Measurements from ENCODE around the gene SIVA1. TPM values are rescaled to one million over a fixed set of nuclear protein-coding genes. Genes with fewer than 3 reads are reported as not detected.

Gene SIVA1
- total RNA-seq, 2 experiments from 2014 or later = 111 to 124 TPM

GRCh38 chr14:104735830-104736642, 16.9 kb upstream of the SIVA1 start:
- Mint-ChIP-seq H3K4me3 (no peak overlapping the region), H3K36me3 (ENCODE audit: low read depth) (no peaks in the 10 kb centered on the region), H3K27ac (no peak overlapping the region), H3K9me3 (no peaks in the 10 kb centered on the region), H3K27me3 (no peaks in the 10 kb centered on the region), H3K4me1 (ENCODE audit: low read depth) (no peaks in the 10 kb centered on the region)
- no peaks in the 10 kb centered on the region for H3K4me1 ChIP-seq (ENCODE audit: insufficient read depth, low read length)
- intact Hi-C loops (cut with DNase I, micrococcal nuclease) = no loop called here
- no peak overlapping the region for H3K4me3 ChIP-seq (ENCODE audit: low read length)
- no peak overlapping the region for H3K27ac ChIP-seq (ENCODE audit: low read depth in 1 of 2, low read length in 2 of 2)
- H3K9me3 ChIP-seq (ENCODE audit: control insufficient read depth in 1 of 2, insufficient read depth in 1 of 2, low read length in 2 of 2) = no peaks in the 10 kb centered on the region
- TF ChIP-seq CTCF (IDR thresholded peaks at IDR 0.05) = no peak
- no peaks in the 10 kb centered on the region for H3K27me3 ChIP-seq (ENCODE audit: control insufficient read depth in 1 of 2, insufficient read depth in 2 of 2, low read length in 2 of 2)
- DNase-seq (no peak), ATAC-seq (ENCODE audit: poor library complexity) (no peak)
- no peaks in the 10 kb centered on the region for H3K36me3 ChIP-seq (ENCODE audit: insufficient read depth, low read length)
- POLR2A ChIA-PET = no interaction called here
- CTCF ChIA-PET = no interaction called here

GRCh38 chr14:104738375-104739019, 14.4 kb upstream of the SIVA1 start:
- no peak overlapping the region for H3K4me3 Mint-ChIP-seq
- DNase-seq (no peak), ATAC-seq (ENCODE audit: poor library complexity) (no peak)
- no peaks in the 10 kb centered on the region for H3K9me3 Mint-ChIP-seq
- POLR2A ChIA-PET = no interaction called here
- CTCF ChIA-PET = no interaction called here
- H3K27me3 ChIP-seq (ENCODE audit: control insufficient read depth in 1 of 2, insufficient read depth in 2 of 2, low read length in 2 of 2) = no peaks in the 10 kb centered on the region
- H3K27ac Mint-ChIP-seq = no peak overlapping the region
- no peaks in the 10 kb centered on the region for H3K9me3 ChIP-seq (ENCODE audit: control insufficient read depth in 1 of 2, insufficient read depth in 1 of 2, low read length in 2 of 2)
- H3K4me3 ChIP-seq (ENCODE audit: low read length) = no peak overlapping the region
- no peaks in the 10 kb centered on the region for H3K36me3 Mint-ChIP-seq (ENCODE audit: low read depth)
- no peaks in the 10 kb centered on the region for H3K4me1 ChIP-seq (ENCODE audit: insufficient read depth, low read length)
- no peaks in the 10 kb centered on the region for H3K27me3 Mint-ChIP-seq
- H3K36me3 ChIP-seq (ENCODE audit: insufficient read depth, low read length) = no peaks in the 10 kb centered on the region
- H3K27ac ChIP-seq (ENCODE audit: low read depth in 1 of 2, low read length in 2 of 2) = no peak overlapping the region
- intact Hi-C loops (cut with DNase I, micrococcal nuclease) = no loop called here
- no peaks in the 10 kb centered on the region for H3K4me1 Mint-ChIP-seq (ENCODE audit: low read depth)
- no peak for TF ChIP-seq CTCF (IDR thresholded peaks at IDR 0.05)

DNA sequence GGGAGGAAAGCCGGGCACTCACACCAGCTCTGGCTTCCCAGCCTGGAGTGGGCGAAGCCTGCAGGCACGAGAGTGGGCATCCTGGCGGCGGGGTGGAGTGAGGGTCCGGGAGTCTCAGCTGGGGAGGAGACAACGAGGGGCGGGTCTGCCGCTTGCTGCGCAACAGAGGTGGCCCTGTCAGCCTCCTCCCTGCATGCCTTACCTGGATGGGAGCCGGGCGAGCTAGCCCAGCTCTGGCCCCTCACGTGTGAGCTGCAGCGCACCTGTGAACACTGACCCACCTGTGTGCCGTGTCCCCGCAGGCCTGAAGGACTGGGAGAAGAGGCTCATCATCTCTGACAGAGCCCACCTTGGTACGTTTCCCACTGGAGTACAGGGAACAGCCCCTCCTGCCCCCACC, 13.9 kb upstream of the SIVA1 start:
- ChIA-PET POLR2A (no interaction called here), CTCF (no interaction called here)
- Histone ChIP-seq H3K9me3 (ENCODE audit: control insufficient read depth in 1 of 2, insufficient read depth in 1 of 2, low read length in 2 of 2) (no peaks in the 10 kb centered on the region), H3K4me3 (ENCODE audit: low read length) (no peak overlapping the region), H3K36me3 (ENCODE audit: insufficient read depth, low read length) (no peaks in the 10 kb centered on the region), H3K27me3 (ENCODE audit: control insufficient read depth in 1 of 2, insufficient read depth in 2 of 2, low read length in 2 of 2) (no peaks in the 10 kb centered on the region), H3K27ac (ENCODE audit: low read depth in 1 of 2, low read length in 2 of 2) (no peak overlapping the region), H3K4me1 (ENCODE audit: insufficient read depth, low read length) (no peaks in the 10 kb centered on the region)
- Mint-ChIP-seq H3K4me3 (no peak overlapping the region), H3K27ac (no peak overlapping the region), H3K36me3 (ENCODE audit: low read depth) (no peaks in the 10 kb centered on the region), H3K9me3 (no peaks in the 10 kb centered on the region), H3K4me1 (ENCODE audit: low read depth) (no peaks in the 10 kb centered on the region), H3K27me3 (no peaks in the 10 kb centered on the region)
- ATAC-seq (ENCODE audit: poor library complexity) = no peak
- DNase-seq = no peak
- intact Hi-C loops (cut with DNase I, micrococcal nuclease) = no loop called here
- no peak for TF ChIP-seq CTCF (IDR thresholded peaks at IDR 0.05)

All from CD4-positive, alpha-beta T cell (primary cell).